ENCODE results near the gene TBC1D8.

TBC1D8 gene

DNA sequence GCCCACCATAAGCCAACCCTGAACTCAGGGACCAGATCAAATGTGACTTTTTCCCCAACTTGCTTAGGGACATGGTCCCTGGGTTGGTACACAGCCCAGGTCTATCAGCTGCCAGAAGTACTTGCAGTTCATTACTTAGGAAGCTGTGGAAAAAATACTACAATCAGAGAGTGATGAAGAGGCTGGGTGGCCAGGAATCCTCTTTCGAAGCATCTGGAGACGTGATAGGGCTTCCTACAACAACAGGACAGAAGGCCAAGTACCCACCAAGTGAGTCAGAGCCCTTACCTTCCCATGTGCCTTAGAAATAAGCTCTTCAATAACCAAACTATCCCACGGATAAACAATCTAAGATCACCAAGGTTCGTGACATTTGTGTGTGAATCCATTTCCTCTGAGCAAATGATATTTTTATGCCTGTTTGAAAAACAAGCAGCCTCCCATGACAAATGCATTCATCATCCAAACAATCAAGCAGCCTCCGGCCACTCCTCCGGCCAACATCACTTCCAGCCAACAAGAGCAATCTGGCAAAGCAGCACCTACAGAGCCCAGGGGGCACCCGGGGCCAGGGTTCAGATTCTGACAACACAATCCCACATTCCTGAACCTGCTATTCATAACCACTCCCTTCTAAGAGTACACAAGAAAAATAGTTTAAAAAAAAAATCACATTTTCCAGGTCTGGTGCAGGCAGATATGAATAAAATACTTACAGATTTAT, 26.4 kb downstream of the TBC1D8 start:
- H3K23ac ChIP-seq (ENCODE audit: low read depth, low read length, poor library complexity) = no peak overlapping the region
- no peak overlapping the region for H2BK15ac ChIP-seq (ENCODE audit: low read length)
- peaks cover 2% of the 10 kb centered on the region for H3K79me1 ChIP-seq (ENCODE audit: low read depth, low read length)
- peaks cover 1 to 5% of the 10 kb centered on the region in 2 donors for H3K4me1 ChIP-seq (ENCODE audit: control insufficient read depth in 2 of 2, insufficient read depth in 1 of 2, low read depth in 1 of 2, low read length in 2 of 2)
- WGBS, 2 donors (ENCODE audit: extremely low coverage in 2 of 2, insufficient read length in 2 of 2, insufficient replicate concordance in 1 of 2) = no CpG with 5 or more reads among the region's 7 CpGs
- H2BK5ac ChIP-seq (ENCODE audit: low read length) = no peak overlapping the region
- no peaks in the 10 kb centered on the region for H3K27me3 ChIP-seq (ENCODE audit: control insufficient read depth in 3 of 3, insufficient read depth in 3 of 3, low read depth in 1 of 3, low read length in 3 of 3)
- H3K4me2 ChIP-seq (ENCODE audit: insufficient read depth, low read length, poor library complexity, severe bottlenecking) = no peak overlapping the region
- no peak overlapping the region for H3K14ac ChIP-seq (ENCODE audit: low read length)
- H2AK5ac ChIP-seq (ENCODE audit: low read depth, low read length) = no peak overlapping the region
- H3K4ac ChIP-seq (ENCODE audit: low read length) = no peak overlapping the region
- no peak overlapping the region for H2AFZ ChIP-seq (ENCODE audit: low read length)
- DNase-seq (ENCODE audit: low spot score) = no peak
- H3K18ac ChIP-seq (ENCODE audit: low read length) = no peak overlapping the region
- no peak overlapping the region for H3K9ac ChIP-seq (ENCODE audit: low read depth, low read length, poor library complexity)
- no peak overlapping the region for H3K27ac ChIP-seq (replicated peaks; ENCODE audit: low read length)
- H4K91ac ChIP-seq (ENCODE audit: low read depth, low read length, poor library complexity) = no peak overlapping the region
- no peaks in the 10 kb centered on the region for H3K9me3 ChIP-seq (replicated peaks in 1 of 2; ENCODE audit: control insufficient read depth in 2 of 2, insufficient read depth in 1 of 2, low read depth in 1 of 2, low read length in 2 of 2)
- no peak overlapping the region for H4K8ac ChIP-seq (ENCODE audit: low read depth, low read length)
- H3K36me3 ChIP-seq (replicated peaks in 1 of 2; ENCODE audit: control insufficient read depth in 2 of 2, insufficient read depth in 2 of 2, low read length in 2 of 2) = no peaks in the 10 kb centered on the region
- H3K4me3 ChIP-seq (ENCODE audit: low read length in 2 of 2) = no peak overlapping the region
- no peak overlapping the region for H2BK12ac ChIP-seq (ENCODE audit: low read length)
- H2BK120ac ChIP-seq (ENCODE audit: low read depth, low read length) = no peak overlapping the region

DNA sequence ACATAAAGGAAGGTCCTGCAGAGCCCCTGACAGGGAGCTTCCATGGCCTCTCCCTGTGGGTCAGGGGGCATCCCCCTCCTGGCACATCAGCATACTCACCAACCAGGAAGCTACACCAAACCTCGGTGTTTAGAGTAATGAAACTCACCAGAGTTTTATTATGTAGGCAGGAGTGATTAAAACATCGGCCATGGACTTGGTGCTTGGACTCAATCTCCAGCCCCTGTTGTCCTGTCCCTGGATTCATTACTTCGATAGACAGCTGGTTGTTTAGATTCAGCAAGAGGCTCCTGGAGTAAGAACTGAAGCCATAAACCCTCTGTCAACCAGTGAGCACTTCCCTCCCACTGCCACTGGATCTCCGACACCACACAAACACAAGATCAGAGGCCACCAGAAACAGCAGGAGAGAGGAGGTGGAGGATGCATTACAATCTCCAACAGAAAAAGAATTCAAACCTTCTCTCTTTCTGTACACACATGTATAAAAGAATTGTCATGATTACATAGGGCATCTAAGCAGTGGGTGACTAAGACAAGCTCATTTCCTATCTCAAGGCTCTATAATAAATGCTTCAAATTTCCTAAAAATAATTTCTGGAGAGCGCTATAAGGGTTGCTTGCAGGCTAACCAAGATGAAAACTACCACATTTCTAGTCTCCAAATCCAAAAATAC, 27.2 kb downstream of the TBC1D8 start:
- no peak overlapping the region for H3K23ac ChIP-seq (ENCODE audit: low read depth, low read length, poor library complexity)
- DNase-seq (ENCODE audit: low spot score) = no peak
- H3K79me1 ChIP-seq (ENCODE audit: low read depth, low read length) = peaks cover 2% of the 10 kb centered on the region
- no peaks in the 10 kb centered on the region for H3K36me3 ChIP-seq (replicated peaks in 1 of 2; ENCODE audit: control insufficient read depth in 2 of 2, insufficient read depth in 2 of 2, low read length in 2 of 2)
- no peak overlapping the region for H2BK120ac ChIP-seq (ENCODE audit: low read depth, low read length)
- no peak overlapping the region for H3K27ac ChIP-seq (replicated peaks; ENCODE audit: low read length)
- no peak overlapping the region for H2AFZ ChIP-seq (ENCODE audit: low read length)
- H2AK5ac ChIP-seq (ENCODE audit: low read depth, low read length) = no peak overlapping the region
- no peaks in the 10 kb centered on the region for H3K9me3 ChIP-seq (replicated peaks in 1 of 2; ENCODE audit: control insufficient read depth in 2 of 2, insufficient read depth in 1 of 2, low read depth in 1 of 2, low read length in 2 of 2)
- no peak overlapping the region for H3K4ac ChIP-seq (ENCODE audit: low read length)
- H3K27me3 ChIP-seq (ENCODE audit: control insufficient read depth in 3 of 3, insufficient read depth in 3 of 3, low read depth in 1 of 3, low read length in 3 of 3) = no peaks in the 10 kb centered on the region
- H3K4me2 ChIP-seq (ENCODE audit: insufficient read depth, low read length, poor library complexity, severe bottlenecking) = no peak overlapping the region
- H3K18ac ChIP-seq (ENCODE audit: low read length) = no peak overlapping the region
- H4K8ac ChIP-seq (ENCODE audit: low read depth, low read length) = no peak overlapping the region
- H3K14ac ChIP-seq (ENCODE audit: low read length) = no peak overlapping the region
- no peak overlapping the region for H2BK12ac ChIP-seq (ENCODE audit: low read length)
- H4K91ac ChIP-seq (ENCODE audit: low read depth, low read length, poor library complexity) = no peak overlapping the region
- no CpG with 5 or more reads among the region's 5 CpGs for WGBS, 2 donors (ENCODE audit: extremely low coverage in 2 of 2, insufficient read length in 2 of 2, insufficient replicate concordance in 1 of 2)
- no peak overlapping the region for H3K9ac ChIP-seq (ENCODE audit: low read depth, low read length, poor library complexity)
- no peak overlapping the region for H2BK15ac ChIP-seq (ENCODE audit: low read length)
- H3K4me1 ChIP-seq (ENCODE audit: control insufficient read depth in 2 of 2, insufficient read depth in 1 of 2, low read depth in 1 of 2, low read length in 2 of 2) = peaks cover 1 to 5% of the 10 kb centered on the region in 2 donors
- no peak overlapping the region for H3K4me3 ChIP-seq (ENCODE audit: low read length in 2 of 2)
- no peak overlapping the region for H2BK5ac ChIP-seq (ENCODE audit: low read length)

DNA sequence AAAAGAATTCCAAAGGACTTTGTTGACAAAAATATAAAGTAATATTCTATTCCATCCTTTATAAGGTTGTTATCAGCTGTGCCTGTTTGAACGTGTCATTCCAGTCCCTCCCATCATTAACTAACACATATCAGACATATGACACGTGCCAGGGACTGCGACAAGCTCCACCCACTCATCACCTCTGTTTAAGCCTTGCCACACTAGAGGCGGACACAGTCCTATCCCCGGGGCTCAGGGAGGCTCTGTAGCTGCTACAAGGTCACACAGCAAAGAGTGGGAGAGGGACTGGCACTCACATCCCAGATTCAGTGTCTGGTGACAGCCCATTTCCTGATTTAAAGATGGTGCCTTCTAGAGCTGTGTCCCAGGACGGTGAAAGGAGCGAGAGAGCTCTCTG, 30.0 kb downstream of the TBC1D8 start:
- H2BK12ac ChIP-seq (ENCODE audit: low read length) = no peak overlapping the region
- peaks cover 2% of the 10 kb centered on the region for H3K79me1 ChIP-seq (ENCODE audit: low read depth, low read length)
- no peak overlapping the region for H2AFZ ChIP-seq (ENCODE audit: low read length)
- H2BK15ac ChIP-seq (ENCODE audit: low read length) = no peak overlapping the region
- no CpG with 5 or more reads among the region's 7 CpGs for WGBS, 2 donors (ENCODE audit: extremely low coverage in 2 of 2, insufficient read length in 2 of 2, insufficient replicate concordance in 1 of 2)
- no peak overlapping the region for H2BK5ac ChIP-seq (ENCODE audit: low read length)
- H3K36me3 ChIP-seq (replicated peaks in 1 of 2; ENCODE audit: control insufficient read depth in 2 of 2, insufficient read depth in 2 of 2, low read length in 2 of 2) = no peaks in the 10 kb centered on the region
- H3K14ac ChIP-seq (ENCODE audit: low read length) = no peak overlapping the region
- H3K23ac ChIP-seq (ENCODE audit: low read depth, low read length, poor library complexity) = no peak overlapping the region
- no peak for DNase-seq (ENCODE audit: low spot score)
- no peak overlapping the region for H3K18ac ChIP-seq (ENCODE audit: low read length)
- no peak overlapping the region for H3K4ac ChIP-seq (ENCODE audit: low read length)
- no peaks in the 10 kb centered on the region for H3K9me3 ChIP-seq (replicated peaks in 1 of 2; ENCODE audit: control insufficient read depth in 2 of 2, insufficient read depth in 1 of 2, low read depth in 1 of 2, low read length in 2 of 2)
- H3K9ac ChIP-seq (ENCODE audit: low read depth, low read length, poor library complexity) = no peak overlapping the region
- no peak overlapping the region for H3K4me3 ChIP-seq (ENCODE audit: low read length in 2 of 2)
- peaks cover 0 to 5% of the 10 kb centered on the region in 2 donors for H3K4me1 ChIP-seq (ENCODE audit: control insufficient read depth in 2 of 2, insufficient read depth in 1 of 2, low read depth in 1 of 2, low read length in 2 of 2)
- H4K91ac ChIP-seq (ENCODE audit: low read depth, low read length, poor library complexity) = no peak overlapping the region
- no peak overlapping the region for H2AK5ac ChIP-seq (ENCODE audit: low read depth, low read length)
- H4K8ac ChIP-seq (ENCODE audit: low read depth, low read length) = no peak overlapping the region
- H3K27ac ChIP-seq (replicated peaks; ENCODE audit: low read length) = no peak overlapping the region
- no peak overlapping the region for H2BK120ac ChIP-seq (ENCODE audit: low read depth, low read length)
- no peaks in the 10 kb centered on the region for H3K27me3 ChIP-seq (ENCODE audit: control insufficient read depth in 3 of 3, insufficient read depth in 3 of 3, low read depth in 1 of 3, low read length in 3 of 3)
- H3K4me2 ChIP-seq (ENCODE audit: insufficient read depth, low read length, poor library complexity, severe bottlenecking) = no peak overlapping the region

DNA sequence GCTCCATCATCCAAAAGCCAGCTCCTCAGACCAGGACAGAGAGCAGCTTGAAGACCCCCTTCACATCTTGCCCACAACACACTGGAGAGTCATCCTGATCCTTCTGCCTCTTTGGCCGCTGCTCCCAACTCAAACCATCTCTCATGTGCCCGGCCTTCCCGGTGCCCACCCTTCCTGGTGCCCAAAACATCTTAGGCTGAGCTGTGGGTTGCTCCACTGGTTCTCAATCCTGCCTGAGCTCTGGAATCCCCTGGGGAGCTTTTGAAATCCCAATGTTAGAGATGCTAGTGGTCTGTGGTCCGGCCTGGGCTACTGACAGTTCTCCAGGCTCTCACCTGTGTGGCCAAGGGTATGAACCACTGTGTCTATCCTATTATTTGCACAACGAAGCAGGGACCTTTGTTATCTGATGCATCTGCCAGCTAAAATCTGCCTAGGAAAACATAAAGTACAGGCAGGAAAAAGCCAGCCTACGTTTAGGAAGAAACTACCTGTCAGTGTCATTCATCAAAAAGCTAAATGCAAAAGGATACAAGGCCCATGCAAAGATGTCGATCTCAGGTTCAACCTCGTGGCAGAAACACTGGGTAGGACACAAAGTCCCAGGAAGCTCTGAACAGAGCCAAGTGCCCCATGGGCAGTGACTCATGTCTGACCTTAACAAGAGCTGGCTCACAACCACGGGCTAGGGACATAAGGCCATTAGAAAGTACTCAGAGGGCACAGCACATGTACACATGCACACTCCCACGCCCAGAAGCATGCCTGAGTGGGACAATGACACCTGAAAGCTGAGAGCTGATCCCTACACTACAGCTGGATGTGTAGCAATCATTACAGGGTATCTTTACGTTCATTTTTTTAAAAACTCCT, 30.8 kb downstream of the TBC1D8 start:
- Histone ChIP-seq H3K9me3 (replicated peaks in 1 of 2; ENCODE audit: control insufficient read depth in 2 of 2, insufficient read depth in 1 of 2, low read depth in 1 of 2, low read length in 2 of 2) (no peaks in the 10 kb centered on the region), H4K91ac (ENCODE audit: low read depth, low read length, poor library complexity) (no peak overlapping the region), H3K79me1 (ENCODE audit: low read depth, low read length) (peaks cover 2% of the 10 kb centered on the region), H3K23ac (ENCODE audit: low read depth, low read length, poor library complexity) (no peak overlapping the region), H4K8ac (ENCODE audit: low read depth, low read length) (no peak overlapping the region), H3K4ac (ENCODE audit: low read length) (no peak overlapping the region), H3K27ac (replicated peaks; ENCODE audit: low read length) (no peak overlapping the region), H3K4me1 (ENCODE audit: control insufficient read depth in 2 of 2, insufficient read depth in 1 of 2, low read depth in 1 of 2, low read length in 2 of 2) (peaks cover 0 to 5% of the 10 kb centered on the region in 2 donors), H3K4me2 (ENCODE audit: insufficient read depth, low read length, poor library complexity, severe bottlenecking) (no peak overlapping the region), H2BK120ac (ENCODE audit: low read depth, low read length) (no peak overlapping the region), H2BK15ac (ENCODE audit: low read length) (no peak overlapping the region), H2BK5ac (ENCODE audit: low read length) (no peak overlapping the region), H2AFZ (ENCODE audit: low read length) (no peak overlapping the region), H3K4me3 (ENCODE audit: low read length in 2 of 2) (no peak overlapping the region), H3K36me3 (replicated peaks in 1 of 2; ENCODE audit: control insufficient read depth in 2 of 2, insufficient read depth in 2 of 2, low read length in 2 of 2) (no peaks in the 10 kb centered on the region), H3K27me3 (ENCODE audit: control insufficient read depth in 3 of 3, insufficient read depth in 3 of 3, low read depth in 1 of 3, low read length in 3 of 3) (no peaks in the 10 kb centered on the region), H3K9ac (ENCODE audit: low read depth, low read length, poor library complexity) (no peak overlapping the region), H2AK5ac (ENCODE audit: low read depth, low read length) (no peak overlapping the region), H3K18ac (ENCODE audit: low read length) (no peak overlapping the region), H3K14ac (ENCODE audit: low read length) (no peak overlapping the region), H2BK12ac (ENCODE audit: low read length) (no peak overlapping the region)
- DNase-seq (ENCODE audit: low spot score) = no peak
- no CpG with 5 or more reads among the region's 11 CpGs for WGBS, 2 donors (ENCODE audit: extremely low coverage in 2 of 2, insufficient read length in 2 of 2, insufficient replicate concordance in 1 of 2)

Measured in neuronal stem cell (in vitro differentiated cells).